Natural killer cell treated with Interleukin-12 subunit alpha and Interleukin-12 subunit beta and Interleukin-15 and Interleukin-18, amount 100 ng/mL, for 72 hours (primary cell): ENCODE results near the gene GALNT2. TPM values are rescaled to one million over a fixed set of nuclear protein-coding genes. Genes with fewer than 3 reads are reported as not detected.

Experiments
- ATAC-seq, 2 donors: fragments of 150-1000 bp; cut with Tn5 transposase in 1 of 2; sonication (Bioruptor Pico), chemical (Tn5 transposase) in 1 of 2; 2 replicates each; pipeline ENCODE4 v1.10.0; 2021
- DNase-seq: peaks from one replicate; pipeline ENCODE4 v3.0.0; 2022; ENCODE audit warnings: low spot score
- H3K27ac Mint-ChIP-seq, 2 donors: 1 replicate in 1 of 2; 2 replicates in 1 of 2; pipeline ENCODE4 v1.8.0; 2022; ENCODE audit warnings: mixed read lengths in 2 of 2, mild to moderate bottlenecking in 1 of 2, moderate library complexity in 1 of 2
- H3K27me3 Mint-ChIP-seq, 2 donors: 1 replicate in 1 of 2; 2 replicates in 1 of 2; pipeline ENCODE4 v1.8.0; 2022; ENCODE audit warnings: mixed read lengths in 2 of 2
- H3K36me3 Mint-ChIP-seq: one replicate; pipeline ENCODE4 v1.8.0; 2022; ENCODE audit warnings: mixed read lengths
- H3K4me1 Mint-ChIP-seq, 2 donors: 1 replicate in 1 of 2; 2 replicates in 1 of 2; pipeline ENCODE4 v1.8.0; 2022; ENCODE audit warnings: low read depth in 2 of 2, mixed read lengths in 2 of 2, mild to moderate bottlenecking in 1 of 2
- H3K4me3 Mint-ChIP-seq: one replicate; pipeline ENCODE4 v1.8.0; 2022; ENCODE audit warnings: mixed read lengths
- H3K9me3 Mint-ChIP-seq: 2 replicates; pipeline ENCODE4 v1.8.0; 2022; ENCODE audit warnings: mixed read lengths
- total RNA-seq, 2 donors: library from RNA; stranded (reverse); gene quantifications; one replicate each; pipeline ENCODE4 v1.2.3, GENCODE V29; 2022

The GALNT2 gene
- total RNA-seq, 2 donors from 2014 or later, result 37.7 to 51.5 TPM

DNA sequence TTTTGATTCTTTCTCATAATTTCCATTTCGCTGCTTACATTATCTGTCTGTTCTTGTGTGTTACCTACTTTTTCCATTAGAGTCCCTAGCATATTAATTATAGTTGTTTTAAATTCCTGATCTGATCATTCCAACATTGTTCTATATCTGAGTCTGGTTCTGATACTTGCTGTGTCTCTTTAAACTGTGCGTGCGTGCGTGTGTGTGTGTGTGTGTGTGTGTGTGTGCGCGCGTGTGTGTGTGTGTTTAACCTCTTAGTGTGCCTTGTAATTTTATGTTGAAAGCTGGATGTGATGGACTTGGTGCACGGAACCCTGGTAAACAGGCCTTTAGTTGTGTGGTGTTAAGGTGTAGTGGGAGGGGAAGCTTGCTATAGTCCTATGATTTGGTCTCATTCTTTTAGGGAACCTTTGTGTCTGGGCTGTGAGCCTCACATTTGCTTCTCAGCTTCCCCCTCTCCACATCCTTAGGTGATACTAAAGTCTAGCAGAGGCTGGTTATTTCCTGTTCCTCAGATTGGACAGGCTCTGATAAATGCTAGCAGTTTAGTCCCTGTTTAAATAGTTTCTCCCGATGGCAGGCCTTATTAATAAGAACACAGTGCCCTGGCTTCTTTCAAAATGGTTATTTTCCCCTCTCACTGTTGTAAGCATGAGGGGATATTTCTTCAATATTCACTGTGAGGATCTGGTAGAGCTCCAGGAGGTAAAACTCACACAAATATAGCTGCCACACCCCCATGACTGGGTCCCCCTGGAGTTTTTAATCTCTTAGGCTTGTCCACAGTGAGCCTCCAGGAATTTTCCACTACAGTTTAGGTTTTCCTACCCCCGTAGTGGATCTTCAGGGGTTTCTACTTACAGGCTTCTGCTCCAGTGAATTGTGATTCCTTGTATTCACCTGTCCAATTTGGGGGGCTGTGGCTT lies 118.3 kb downstream of the GALNT2 start:
- Mint-ChIP-seq H3K4me3 (no peak overlapping the region), H3K36me3 (peaks cover 13% of the 10 kb centered on the region), H3K27ac (peak overlapping the region; percentile 5 to 15), H3K9me3 (no peaks in the 10 kb centered on the region), H3K4me1 (peaks cover 28 to 41% of the 10 kb centered on the region in 2 donors), H3K27me3 (no peaks in the 10 kb centered on the region)
- DNase-seq (no peak), ATAC-seq (no peak)

DNA sequence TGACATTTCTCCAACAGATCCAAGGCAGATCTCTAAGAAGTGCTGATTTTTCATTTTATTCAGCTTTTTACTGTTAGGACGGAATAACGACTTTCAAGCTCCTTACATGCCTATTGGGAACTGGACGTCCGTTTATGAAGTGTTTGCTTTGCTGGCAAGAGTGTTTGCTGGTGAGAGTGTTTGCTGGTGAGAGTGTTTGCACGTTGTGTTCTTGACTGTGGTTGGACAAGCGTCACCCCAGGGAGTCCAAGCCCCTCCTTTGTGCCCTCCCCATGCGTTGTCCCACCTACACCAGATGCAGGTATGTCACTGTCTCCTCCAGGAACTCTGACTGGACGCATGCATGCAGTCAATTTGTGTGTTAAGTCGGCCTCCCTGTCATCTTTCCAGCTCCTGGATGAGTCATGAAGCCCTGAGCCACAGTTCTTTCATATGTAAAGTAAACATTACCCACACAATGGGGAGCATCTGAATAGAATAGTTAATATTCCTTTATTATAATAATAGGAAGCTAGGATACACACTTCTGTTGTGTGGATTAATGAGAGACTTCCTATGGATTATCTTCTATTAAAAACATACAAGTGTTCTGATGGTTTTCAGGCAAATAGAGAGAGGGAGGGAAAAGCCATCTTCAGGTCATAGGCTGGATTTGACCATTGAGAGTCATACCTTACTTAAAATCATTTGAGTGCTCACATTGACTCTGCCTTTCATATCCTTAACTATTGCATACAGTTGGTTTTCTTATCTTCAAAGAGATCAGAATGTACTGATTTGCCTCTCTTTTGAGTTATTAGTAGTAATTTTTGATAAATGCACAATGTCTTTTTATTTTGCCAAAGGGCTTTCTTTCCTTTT lies 119.2 kb downstream of the GALNT2 start:
- peak overlapping the region; percentile 73 for H3K4me3 Mint-ChIP-seq
- ATAC-seq (no peak), DNase-seq (no peak)
- H3K9me3 Mint-ChIP-seq, result no peaks in the 10 kb centered on the region
- H3K36me3 Mint-ChIP-seq, result peaks cover 8% of the 10 kb centered on the region
- no peaks in the 10 kb centered on the region for H3K27me3 Mint-ChIP-seq
- peaks cover 28 to 44% of the 10 kb centered on the region in 2 donors for H3K4me1 Mint-ChIP-seq
- peak overlapping the region; percentile 60 to 65 for H3K27ac Mint-ChIP-seq

GRCh38 chr1:230186874-230187273 lies 119.8 kb downstream of the GALNT2 start:
- DNase-seq (no peak), ATAC-seq (peak in 1 of 2 donors; percentile 53)
- Mint-ChIP-seq H3K4me3 (peak overlapping the region; percentile 73), H3K27me3 (no peaks in the 10 kb centered on the region), H3K9me3 (no peaks in the 10 kb centered on the region), H3K27ac (peak overlapping the region; percentile 60 to 65), H3K4me1 (peaks cover 28 to 40% of the 10 kb centered on the region in 2 donors), H3K36me3 (peaks cover 7% of the 10 kb centered on the region)

DNA sequence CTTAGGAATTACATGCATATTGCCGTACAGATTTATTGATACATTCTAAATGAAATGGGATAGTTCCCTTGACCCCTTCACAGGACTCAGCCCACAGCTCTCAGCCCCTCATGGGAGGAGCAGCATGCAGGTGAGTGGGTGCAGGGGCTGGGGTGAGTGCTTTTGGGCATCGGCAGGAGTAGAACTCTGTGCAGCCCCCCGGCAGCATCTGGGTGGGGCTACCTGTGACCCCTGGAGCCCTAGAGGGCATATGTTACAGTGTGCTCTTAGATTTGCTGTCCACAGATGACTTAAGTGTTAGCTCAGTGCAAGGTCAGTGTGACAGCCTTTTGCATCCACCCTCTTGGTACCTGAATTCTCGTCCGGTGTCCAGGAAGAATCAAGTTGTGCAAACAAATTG lies 120.3 kb downstream of the GALNT2 start:
- no peaks in the 10 kb centered on the region for H3K9me3 Mint-ChIP-seq
- DNase-seq (no peak), ATAC-seq (no peak)
- no peaks in the 10 kb centered on the region for H3K27me3 Mint-ChIP-seq
- H3K27ac Mint-ChIP-seq, result peak overlapping the region; percentile 60 to 65
- peaks cover 28 to 40% of the 10 kb centered on the region in 2 donors for H3K4me1 Mint-ChIP-seq
- H3K36me3 Mint-ChIP-seq, result peaks cover 7% of the 10 kb centered on the region
- H3K4me3 Mint-ChIP-seq, result peak overlapping the region; percentile 73

DNA sequence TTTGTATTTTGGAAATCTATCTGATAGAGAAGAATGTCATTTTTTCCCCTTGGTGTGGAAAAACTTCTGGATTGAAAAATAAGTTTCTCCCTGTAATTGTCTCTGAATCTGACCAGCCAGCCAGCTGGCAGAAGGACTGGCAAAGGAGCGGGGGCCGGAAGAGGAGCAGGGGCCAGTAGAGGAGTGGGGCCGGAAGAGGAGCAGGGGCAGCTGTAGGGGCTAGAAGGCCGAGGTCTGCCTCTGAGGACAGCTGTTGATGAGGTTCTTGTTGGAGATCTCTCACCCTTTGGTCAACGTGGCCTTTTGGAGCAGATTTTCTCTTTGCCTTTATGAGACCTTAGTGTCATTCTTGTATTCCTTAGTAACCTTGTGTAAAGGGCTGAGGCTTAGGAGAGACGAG lies 121.8 kb downstream of the GALNT2 start:
- Mint-ChIP-seq H3K27me3 (no peaks in the 10 kb centered on the region), H3K36me3 (peaks cover 7% of the 10 kb centered on the region), H3K9me3 (no peaks in the 10 kb centered on the region), H3K4me3 (no peak overlapping the region), H3K4me1 (peaks cover 30 to 39% of the 10 kb centered on the region in 2 donors), H3K27ac (peak overlapping the region in 1 of 2 donors; percentile 60)
- ATAC-seq (no peak), DNase-seq (no peak)

DNA sequence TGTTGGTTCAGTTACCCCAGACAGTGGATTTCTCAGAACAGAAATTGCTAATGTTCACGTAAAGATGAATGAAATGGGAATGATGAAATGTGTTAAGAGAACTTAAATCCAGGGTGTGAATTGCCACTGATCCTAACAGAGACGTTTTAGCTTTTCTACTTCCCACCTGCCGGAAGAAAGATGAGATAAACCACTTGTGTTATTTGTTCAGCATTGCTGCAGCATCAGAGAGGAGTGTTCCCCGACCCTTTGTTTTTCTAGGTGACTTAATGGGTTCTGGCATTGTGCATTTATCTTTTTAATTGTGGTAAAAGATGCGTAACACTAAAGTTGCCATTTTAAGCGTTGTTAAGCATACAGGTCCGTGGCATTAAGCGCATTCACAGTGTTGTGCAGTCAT lies 122.3 kb downstream of the GALNT2 start:
- H3K9me3 Mint-ChIP-seq, result no peaks in the 10 kb centered on the region
- H3K4me3 Mint-ChIP-seq, result no peak overlapping the region
- peaks cover 7% of the 10 kb centered on the region for H3K36me3 Mint-ChIP-seq
- no peak overlapping the region for H3K27ac Mint-ChIP-seq
- ATAC-seq (no peak), DNase-seq (no peak)
- peaks cover 32 to 42% of the 10 kb centered on the region in 2 donors for H3K4me1 Mint-ChIP-seq
- H3K27me3 Mint-ChIP-seq, result no peaks in the 10 kb centered on the region

DNA sequence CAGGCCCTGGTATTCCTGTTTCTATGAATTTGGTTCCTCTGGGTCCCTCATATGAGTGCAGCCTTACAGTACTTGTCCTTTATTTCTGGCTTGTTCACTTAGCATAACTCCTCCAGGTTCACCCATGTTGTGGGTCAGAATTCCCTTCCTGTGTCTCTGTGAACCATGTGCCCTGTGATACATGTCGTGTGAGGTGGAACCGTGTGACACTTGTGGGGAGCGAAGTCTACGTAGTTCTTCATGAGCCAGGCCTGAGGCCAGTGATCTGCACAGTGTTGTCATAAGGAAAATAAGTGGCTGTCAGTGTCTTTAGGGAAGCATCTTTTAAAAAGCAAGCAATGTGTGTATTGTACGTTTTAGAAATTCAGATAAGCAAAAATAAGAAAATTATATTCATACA lies 122.8 kb downstream of the GALNT2 start:
- H3K9me3 Mint-ChIP-seq, result no peaks in the 10 kb centered on the region
- H3K27ac Mint-ChIP-seq, result no peak overlapping the region
- DNase-seq, result no peak
- H3K4me1 Mint-ChIP-seq, result peaks cover 34 to 42% of the 10 kb centered on the region in 2 donors
- no peak for ATAC-seq
- H3K4me3 Mint-ChIP-seq, result no peak overlapping the region
- peaks cover 2% of the 10 kb centered on the region for H3K36me3 Mint-ChIP-seq
- no peaks in the 10 kb centered on the region for H3K27me3 Mint-ChIP-seq

- no peak for ATAC-seq
- DNase-seq, result no peak
- no peaks in the 10 kb centered on the region for H3K27me3 Mint-ChIP-seq
- H3K36me3 Mint-ChIP-seq, result no peaks in the 10 kb centered on the region
- peaks cover 25 to 32% of the 10 kb centered on the region in 2 donors for H3K4me1 Mint-ChIP-seq
- no peak overlapping the region for H3K4me3 Mint-ChIP-seq
- no peaks in the 10 kb centered on the region for H3K9me3 Mint-ChIP-seq
- H3K27ac Mint-ChIP-seq, result no peak overlapping the region
Measured at GRCh38 chr1:230191079-230191804, 124.2 kb downstream of the GALNT2 start.

GRCh38 chr1:230191855-230192254 lies 124.8 kb downstream of the GALNT2 start:
- Mint-ChIP-seq H3K4me3 (no peak overlapping the region), H3K27me3 (no peaks in the 10 kb centered on the region), H3K4me1 (peaks cover 19 to 28% of the 10 kb centered on the region in 2 donors), H3K27ac (no peak overlapping the region), H3K36me3 (no peaks in the 10 kb centered on the region), H3K9me3 (no peaks in the 10 kb centered on the region)
- ATAC-seq, result no peak
- DNase-seq, result no peak

- Mint-ChIP-seq H3K27ac (peak overlapping the region in 1 of 2 donors; percentile 52), H3K4me1 (peaks cover 20 to 35% of the 10 kb centered on the region in 2 donors), H3K4me3 (no peak overlapping the region), H3K27me3 (no peaks in the 10 kb centered on the region), H3K9me3 (no peaks in the 10 kb centered on the region), H3K36me3 (no peaks in the 10 kb centered on the region)
- DNase-seq (no peak), ATAC-seq (no peak)
Measured at GRCh38 chr1:230194525-230194924, 127.5 kb downstream of the GALNT2 start.

DNA sequence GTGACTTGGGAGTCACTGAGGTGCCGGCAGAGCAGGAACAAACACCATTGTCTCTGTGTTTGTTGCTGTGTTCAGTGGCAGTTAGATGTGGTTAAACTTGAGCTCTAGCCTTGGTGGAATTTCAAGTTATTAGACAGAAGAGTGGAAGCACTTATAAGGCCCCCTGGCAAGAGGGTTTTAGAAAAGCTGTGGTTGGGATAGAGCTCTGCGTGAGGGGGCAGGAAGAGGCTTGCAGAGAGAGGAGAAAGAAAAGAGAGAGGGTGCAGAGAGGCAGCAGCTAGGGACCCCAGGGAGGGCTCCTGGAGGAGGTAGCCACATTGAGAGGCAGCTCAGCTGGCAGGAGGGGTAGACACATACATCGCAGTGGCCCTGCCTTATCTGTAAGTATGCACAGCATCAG lies 128.2 kb downstream of the GALNT2 start:
- no peaks in the 10 kb centered on the region for H3K27me3 Mint-ChIP-seq
- H3K4me3 Mint-ChIP-seq, result no peak overlapping the region
- ATAC-seq (no peak), DNase-seq (no peak)
- H3K9me3 Mint-ChIP-seq, result no peaks in the 10 kb centered on the region
- peaks cover 20 to 32% of the 10 kb centered on the region in 2 donors for H3K4me1 Mint-ChIP-seq
- H3K36me3 Mint-ChIP-seq, result no peaks in the 10 kb centered on the region
- H3K27ac Mint-ChIP-seq, result peak overlapping the region in 1 of 2 donors; percentile 52

DNA sequence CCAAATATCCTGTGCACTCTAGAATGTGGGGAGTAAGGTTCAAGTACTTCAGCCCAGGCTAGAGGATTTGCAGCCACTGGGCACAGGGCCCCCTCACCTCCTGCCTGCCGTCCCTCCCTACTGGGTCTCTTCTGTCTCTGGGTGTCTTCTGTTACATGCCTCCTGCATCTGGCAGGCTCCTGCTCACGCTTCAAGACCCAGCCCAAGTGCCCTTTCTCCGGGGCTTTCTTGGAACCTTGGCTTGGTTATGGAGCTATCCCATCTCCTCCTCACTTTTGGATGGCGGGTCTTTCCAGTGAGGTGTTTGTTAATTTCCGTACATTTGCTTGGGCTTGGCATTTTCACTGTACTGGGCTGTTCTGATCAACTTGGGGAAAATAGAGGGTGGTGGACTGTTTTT lies 129.0 kb downstream of the GALNT2 start:
- Mint-ChIP-seq H3K27ac (no peak overlapping the region), H3K27me3 (no peaks in the 10 kb centered on the region), H3K4me3 (no peak overlapping the region), H3K4me1 (peaks cover 20 to 28% of the 10 kb centered on the region in 2 donors), H3K9me3 (no peaks in the 10 kb centered on the region), H3K36me3 (no peaks in the 10 kb centered on the region)
- DNase-seq, result no peak
- ATAC-seq, result no peak
